GM18519 (cell line): ENCODE data around the gene SLC35F2.
"Not testable (repeated sequence)": the region's sequence is repeated elsewhere in the genome, so short reads cannot be mapped to it uniquely, and the experiment has no call there.

ENCODE experiments used
- ATAC-seq: cut with Tn5 transposase; IDR thresholded peaks from one replicate; pipeline ENCODE4 v1.9.1; 2021; ENCODE audit warnings: mild to moderate bottlenecking, moderate library complexity; ENCODE audit not compliant: unreplicated experiment, low FRiP score

SLC35F2 gene

DNA sequence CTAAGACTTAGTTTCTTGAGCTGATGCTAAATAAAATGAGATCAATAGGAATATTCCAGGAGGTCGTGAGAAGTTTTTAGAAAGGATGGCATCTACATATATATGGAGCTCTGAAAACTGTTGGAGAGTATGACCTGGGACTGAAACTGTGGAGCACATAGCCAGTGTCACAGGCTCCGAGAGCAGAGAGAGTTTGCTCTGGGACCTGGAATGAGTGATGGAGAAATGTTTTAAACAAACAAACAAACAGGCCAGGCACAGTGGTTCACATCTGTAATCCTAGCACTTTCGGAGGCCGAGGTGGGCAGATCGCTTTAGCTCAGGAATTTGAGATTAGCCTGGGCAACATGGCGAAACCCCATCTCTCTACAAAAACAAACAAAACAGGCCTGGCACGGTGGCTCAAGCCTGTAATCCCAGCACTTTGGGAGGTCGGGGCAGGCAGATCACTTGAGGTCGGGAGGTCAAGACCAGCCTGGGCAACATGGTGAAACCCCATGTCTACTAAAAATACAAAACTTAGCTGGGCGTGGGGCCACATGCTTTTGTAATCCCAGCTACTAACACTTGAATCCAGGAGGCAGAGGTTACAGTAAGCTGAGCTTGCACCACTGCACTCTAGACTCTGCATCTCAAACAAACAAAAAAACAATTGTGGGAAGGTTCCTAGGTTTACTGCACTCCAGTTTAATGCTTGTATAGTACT, 67.1 kb downstream of the SLC35F2 start:
- ATAC-seq = no peak

DNA sequence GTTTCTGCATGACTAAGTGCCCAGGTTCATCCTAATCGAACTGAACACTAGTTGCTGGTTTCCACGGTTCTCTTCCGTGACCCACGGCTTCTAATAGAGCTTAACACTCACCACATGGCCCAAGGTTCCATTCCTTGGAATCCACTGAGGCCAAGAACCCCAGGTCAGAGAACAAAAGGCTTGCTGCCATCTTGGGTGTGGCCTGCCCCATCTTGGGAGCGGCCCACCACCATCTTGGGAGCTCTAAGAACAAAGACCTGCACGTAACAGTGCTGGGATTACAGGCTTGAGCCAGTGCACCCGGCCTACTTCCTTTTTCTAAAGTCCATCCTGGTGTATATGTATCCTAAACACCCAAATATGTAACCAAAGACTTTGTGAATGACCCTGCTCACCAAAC, 68.8 kb downstream of the SLC35F2 start:
- ATAC-seq = no peak

DNA sequence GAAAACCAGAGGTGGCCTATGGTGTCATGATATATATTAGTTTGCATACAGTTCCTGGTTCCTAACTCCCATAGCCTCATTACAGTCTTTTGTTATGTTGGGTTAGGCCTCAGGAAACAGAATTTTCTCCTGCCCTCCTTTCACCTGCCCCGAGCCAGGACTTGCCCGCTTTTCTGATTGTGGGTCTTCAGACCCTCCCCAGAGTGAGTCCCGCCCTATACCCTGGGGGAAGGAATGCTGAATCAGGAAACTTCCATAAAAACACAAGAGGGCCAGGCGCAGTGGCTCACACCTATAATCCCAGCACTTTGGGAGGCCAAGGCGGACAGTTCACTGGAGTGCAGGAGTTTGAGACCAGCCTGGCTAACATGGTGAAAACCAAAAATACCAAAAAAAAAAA, 70.9 kb downstream of the SLC35F2 start:
- no peak for ATAC-seq

DNA sequence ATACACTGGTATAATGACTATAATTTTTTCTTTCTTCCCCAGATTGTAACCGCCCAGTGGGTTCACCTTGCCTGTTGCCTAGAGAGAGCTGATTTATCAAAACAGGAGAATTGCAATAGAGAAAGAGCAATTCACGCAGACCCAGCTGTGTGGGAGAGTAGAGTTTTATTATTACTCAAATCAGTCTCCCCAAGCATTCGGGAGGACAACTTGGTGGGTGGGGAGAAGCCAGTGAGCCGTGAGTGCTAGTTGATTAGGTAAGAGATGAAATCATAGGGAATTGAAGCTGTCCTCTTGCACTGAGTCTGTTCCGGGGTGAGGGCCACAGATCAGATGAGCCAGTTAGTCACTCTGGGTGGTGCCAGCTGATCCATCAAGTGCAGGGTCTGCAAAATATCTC, 73.2 kb downstream of the SLC35F2 start:
- ATAC-seq = peak; percentile 42

DNA sequence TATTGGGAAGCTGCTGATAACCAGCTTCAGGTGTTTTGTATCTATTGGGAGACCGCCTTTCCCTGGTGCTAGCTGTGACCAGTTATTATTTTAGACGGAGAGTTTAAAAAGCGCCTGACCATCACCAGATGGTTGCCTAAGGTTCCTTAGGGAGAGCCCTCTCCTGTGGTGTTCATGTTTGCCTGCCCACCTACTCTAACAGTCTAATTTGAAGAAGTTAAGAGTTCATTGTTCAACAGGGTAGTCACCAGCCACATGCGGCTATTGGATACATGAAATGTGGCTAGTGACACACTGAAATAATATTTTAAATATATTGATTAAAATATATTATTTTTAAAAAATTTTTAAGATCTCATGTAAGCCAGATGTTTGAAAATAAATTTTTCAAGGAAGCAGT, 75.5 kb downstream of the SLC35F2 start:
- ATAC-seq = no peak

DNA sequence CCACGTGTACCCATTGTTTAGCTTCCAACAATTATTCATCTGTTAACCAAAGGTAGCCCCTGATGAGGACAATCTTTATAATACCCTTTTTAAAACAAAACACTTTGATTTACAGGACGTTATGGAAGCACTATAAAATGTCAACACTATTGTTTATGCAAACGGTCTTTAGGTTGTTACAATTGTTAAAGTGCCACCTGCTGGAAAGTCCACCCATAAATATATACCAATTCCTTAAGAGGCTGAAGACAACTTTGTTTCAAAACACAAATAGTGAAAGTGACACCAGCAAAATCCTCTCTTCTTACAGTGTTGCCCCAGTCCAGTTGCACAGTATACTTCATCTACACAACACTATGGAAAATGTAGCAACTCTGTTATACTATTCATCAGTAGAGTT, 77.8 kb downstream of the SLC35F2 start:
- no peak for ATAC-seq

DNA sequence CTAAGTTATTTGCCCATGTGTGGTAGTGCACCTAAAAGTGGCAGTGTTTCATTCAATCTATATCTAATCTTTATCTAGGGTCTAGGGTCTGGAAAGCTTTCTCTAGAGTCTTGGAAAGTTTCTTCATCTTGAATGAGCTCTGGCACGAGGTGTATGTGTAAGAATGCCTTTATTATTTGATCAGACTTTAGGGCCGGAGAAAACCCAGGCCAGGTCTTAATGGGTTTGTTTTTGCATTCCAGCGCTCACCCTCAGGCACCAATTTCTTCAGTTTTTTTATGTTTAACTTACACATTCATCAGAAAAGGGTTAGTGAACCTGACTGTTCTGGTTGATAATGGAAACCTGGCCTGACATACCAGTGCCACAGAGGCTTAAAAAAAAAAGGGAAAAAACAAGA, 78.5 kb downstream of the SLC35F2 start:
- ATAC-seq = no peak

DNA sequence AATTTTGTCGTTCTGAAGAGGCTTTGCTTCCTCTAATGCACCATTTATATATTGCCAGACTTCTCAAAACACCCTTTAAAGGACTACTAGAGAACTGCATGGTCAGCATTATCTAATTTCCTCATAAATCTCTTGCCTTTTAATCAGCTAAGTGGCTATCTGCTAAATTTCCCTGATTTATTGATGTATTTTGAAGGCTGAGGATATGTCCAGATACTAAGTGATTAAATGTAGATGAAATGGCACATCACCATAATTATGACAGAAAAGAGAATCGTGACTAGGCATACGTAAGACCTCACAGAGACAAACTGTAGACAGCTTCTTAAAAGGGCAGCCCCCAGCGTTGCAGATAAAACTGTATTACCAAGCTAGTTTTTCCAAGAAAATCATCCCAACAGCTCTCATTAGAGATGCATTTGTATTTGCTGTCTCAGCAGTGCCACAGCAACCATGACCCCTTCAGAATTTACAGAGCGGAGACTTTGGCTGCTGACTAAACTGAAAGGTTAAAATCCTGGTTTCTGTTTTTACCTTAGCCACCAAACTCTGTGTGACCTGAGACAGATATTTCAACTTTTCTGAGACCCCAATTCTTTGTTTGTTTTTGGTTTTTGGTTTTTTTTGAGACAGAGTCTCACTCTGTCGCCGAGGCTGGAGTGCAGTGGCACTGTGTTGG, 79.6 kb downstream of the SLC35F2 start:
- no peak for ATAC-seq

DNA sequence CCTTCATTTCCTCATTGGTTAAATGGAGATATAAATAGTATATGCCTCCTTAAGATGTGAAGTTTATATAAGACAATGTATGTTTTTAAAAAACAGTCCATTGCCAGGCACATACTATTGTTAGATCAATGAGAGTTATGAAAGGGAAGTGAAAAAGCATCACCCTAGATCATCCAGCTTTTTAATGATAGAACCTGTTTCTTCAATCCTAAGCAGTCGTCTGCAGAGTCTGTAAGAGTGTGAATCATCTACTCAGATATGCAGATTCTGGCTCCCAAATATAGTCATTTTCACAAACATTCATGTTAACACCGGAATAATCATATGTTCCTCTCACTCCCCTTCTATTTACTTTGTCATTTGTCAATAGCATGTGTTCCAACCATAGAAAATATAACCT, 81.5 kb downstream of the SLC35F2 start:
- ATAC-seq = peak; percentile 87

DNA sequence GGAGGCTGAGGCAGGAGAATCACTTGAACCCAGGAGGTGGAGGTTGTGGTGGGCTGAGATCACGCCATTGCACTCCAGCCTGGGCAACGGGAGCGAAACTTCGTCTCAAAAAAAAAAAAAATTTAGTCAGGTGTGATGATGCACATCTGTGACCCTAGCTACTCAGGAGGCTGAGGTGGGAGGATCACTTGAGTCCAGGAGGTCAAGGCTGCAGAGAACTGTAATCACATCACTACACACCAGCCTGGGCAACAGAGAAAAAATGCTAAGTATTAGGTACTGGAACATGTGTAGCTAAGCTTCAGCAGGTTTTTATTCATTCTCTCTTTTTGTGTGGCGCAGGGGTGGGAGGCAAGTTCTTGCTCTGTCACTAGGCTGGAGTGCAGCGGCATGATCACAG, 82.5 kb downstream of the SLC35F2 start:
- no peak for ATAC-seq

DNA sequence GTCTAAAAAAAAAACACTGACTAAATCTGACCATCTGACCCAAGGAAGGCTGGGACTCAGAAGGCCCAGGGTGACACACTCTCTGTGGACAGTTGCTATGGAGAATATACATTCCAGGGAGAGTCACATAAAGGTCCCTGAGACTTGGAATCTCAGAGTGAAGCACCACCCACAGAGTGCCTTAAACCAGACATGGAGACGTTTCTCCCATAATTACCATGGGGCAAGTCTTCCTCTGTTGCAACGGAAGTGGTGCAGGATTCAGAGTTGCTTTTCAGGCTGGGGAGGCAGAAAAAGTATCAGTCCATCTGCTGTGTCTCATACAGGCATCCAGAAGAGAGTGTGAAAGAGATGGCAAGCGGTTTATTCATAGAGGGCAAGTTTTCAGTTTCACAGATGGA, 88.0 kb downstream of the SLC35F2 start:
- no peak for ATAC-seq

DNA sequence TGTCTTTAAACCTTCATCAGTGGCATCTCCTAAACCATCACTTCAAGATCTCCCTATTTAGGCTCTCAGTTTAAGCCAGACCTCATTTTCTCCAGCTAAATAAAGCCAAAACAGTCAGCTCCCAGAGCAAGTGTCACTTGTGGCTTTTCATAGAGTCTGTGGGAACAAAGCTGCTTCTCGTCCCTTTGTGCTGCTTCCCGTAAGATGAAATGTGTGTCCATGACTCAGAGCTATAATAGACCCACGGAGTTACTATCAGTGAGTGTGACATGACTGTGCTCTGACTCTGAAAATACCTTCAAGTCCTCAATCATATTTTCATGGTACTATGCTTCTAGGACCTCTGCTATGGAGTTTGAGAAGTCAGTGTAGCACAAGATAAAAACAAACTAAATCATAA, 89.4 kb downstream of the SLC35F2 start:
- ATAC-seq = no peak

DNA sequence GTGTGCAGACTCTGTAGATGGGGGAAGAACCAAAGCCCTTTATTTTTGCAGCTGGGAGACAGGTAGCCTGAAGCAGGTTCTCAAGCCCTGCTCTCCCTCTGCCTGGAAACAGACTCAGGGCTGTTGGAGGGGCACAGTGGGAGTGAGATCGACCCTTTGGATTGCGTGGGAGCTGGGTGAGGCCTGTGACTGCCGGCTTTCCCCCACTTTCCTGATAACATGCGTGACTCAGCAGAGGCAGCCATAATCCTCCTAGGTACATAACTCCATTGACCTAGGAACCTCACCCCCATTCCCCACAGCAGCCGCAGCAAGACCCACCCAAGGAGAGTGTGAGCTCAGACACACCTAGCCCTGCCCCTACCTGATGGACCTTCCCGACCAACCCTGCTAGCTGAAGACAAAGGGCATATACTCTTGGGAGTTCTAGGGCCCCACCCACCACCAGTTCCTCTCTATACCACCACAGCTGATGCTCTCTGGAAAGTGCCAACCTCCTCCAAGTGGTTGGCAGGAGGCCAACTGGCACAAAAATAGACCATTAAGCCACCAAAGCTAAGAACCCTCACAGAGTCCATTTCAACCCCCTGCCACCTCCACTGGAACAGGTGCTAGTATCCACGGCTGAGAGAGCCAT, 99.8 kb downstream of the SLC35F2 start:
- not testable (repeated sequence) for ATAC-seq

DNA sequence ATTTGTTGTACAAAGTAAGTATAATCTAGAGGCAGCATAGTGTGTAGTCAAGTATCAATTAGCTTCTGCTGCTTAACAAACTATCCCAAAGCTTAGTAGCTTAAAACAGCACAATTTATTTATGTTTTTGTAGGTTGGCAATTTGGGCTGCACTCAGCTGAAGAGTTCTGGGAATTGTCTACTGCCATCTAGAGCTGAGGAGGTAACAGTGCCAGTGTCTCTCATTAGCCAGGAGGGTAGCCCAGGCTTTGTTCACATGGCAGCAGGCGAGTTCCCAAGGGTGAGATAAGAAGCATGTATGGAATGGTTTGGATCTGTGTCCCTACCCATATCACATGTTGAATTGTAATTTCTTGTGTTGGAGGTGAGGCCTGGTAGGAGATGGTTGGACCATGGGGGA, 100.9 kb downstream of the SLC35F2 start:
- no peak for ATAC-seq

DNA sequence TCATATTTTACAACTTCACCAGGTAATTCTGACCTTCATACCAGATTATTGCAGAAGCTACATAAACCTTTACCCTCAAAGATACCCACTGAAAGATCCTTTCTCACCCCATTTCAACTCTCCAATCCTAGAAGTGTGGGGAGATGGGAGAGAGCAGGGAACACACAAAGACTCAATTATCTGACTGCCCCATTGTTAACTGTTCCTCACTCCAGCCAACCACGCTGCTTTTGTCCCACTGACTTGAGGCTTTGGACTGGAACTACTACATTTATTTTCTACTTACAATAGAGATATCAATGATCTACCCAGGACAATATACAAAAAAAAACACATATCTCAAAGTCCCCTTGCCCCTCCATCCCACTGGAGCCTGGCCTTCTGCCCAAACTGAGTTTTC, 102.0 kb downstream of the SLC35F2 start:
- ATAC-seq = no peak

DNA sequence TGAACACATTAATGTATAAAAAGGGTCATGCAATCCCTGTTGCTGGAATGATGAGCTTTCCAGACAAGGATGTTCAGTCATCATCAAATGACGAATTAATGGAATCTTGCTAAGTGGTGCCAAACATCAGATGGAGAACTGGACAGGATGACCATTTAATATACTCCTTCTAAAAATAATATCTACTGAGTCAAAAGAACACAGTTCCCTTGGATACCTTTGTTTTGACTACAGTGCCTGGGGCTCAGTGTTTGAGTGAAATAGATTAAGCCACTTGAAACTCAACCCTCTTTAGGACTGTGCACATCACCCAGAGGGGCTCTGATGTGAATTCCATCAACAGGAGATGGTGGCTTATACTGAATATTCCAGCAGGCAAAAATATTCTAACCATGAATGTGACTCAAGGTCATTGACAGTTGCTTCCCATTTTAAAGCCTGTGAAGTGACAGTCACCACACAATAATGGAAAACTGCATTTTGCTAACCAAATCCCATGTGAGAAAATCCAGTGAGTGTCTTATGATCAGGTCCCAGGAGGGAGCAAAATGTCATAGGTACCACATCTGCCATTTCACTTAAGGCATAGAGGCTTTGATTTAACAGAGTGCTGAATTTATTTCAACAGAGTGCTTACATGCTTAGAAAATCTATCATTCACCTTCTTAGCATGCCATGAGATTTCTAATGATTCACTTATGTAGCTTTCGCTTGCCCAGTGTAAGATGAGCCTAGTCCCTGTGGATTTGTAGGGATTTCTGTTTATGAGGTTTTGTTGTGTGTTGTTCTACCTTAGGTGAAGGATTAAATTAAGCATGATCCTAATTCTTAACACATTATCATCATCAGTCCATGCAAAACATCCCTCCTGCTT, 105.4 kb downstream of the SLC35F2 start:
- no peak for ATAC-seq

DNA sequence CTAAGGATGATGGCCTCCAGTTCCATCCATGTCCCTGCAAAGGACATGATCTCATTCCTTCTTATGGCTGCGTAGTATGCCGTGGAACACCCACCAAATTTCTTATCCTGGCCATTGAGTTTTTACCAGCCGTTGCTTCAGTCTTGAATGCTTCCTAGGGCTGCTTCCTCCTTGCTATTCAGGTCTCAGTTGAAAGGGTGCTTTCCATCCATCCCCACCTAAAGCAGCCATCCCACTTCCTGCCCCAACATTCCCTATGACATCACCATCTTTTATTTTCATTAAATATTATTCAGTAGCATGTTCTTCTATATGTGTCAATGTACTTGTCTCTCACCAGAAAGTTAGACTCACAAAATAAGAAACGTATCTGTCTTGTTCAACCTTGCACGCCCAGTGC, 106.1 kb downstream of the SLC35F2 start:
- ATAC-seq = no peak

DNA sequence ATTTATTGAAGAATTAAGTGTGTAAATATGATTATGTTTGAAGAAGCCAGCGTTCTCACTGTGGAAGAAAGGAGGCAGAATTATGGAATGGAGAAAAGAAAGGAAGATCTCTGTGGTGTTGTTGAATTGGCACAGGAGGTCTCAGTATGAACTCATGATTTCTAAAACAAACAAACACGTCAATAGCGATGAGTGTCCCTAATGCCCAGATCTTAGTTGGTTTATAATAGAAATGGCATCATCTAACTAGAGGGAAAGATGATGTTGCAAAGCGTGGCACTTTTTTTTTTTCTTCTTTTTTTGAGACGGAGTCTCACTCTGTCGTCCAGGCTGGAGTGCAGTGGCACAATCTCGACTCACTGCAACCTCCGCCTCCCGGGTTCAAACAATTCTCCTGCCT, 107.5 kb downstream of the SLC35F2 start:
- ATAC-seq = no peak

DNA sequence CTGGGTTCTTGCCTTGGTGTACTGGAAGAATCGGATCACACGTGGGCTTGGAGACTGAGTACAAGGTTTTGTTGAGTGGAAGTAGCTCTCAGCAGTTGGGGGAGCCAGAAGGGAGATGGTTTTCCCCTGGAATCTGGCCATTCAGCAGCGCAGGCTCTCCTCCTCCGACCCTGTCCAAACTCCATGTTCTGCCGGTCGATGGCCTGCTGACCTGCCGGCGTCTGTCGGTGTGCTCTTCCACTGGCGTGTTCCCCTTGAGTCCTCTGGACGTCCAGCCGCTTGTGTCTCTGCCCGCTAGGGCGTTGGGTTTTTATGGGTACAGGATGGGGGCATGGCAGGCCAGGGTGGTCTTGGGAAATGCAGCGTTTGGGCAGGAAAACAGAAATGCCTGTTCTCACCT, 108.3 kb downstream of the SLC35F2 start:
- ATAC-seq = no peak

DNA sequence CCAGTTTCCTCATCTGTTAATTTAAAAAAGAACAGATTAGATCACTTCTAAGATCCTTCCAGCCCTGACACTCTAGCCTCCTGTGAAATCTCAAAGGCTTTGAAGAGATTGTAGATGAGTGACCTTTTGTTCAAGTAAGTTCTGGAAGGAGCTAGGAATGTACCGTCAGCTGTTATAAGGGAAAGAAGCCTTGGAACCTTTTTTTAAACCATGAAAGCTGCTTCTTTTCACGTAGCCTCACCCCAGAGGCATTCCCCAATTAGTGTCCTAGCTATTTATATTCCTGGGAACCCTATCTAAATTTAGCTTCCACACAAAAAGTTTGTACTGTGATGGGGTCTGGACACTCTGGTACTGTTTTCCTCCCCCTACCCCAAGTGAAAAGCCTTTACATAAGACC, 111.0 kb downstream of the SLC35F2 start:
- ATAC-seq = no peak

DNA sequence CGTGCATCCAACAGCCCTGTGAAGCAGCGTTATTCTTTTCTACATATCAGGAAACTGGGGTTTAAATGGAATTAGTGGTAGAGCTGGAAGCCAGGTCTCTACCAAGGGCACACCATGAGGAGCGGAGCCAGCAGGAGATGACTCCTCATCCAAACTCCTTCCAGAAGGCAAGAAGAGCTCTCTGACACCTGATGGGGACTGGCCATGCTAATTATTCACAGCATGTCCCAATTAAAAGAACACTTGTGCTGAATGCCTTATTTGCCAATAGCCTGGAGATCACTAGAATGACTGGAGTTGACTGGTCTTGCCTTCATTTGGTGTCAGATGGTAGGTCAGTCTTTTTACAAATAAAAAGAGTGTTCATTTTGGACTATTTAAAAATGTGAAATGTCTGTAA, 113.9 kb downstream of the SLC35F2 start:
- no peak for ATAC-seq
